CD4-positive, alpha-beta T cell treated with Interleukin-2 at 100 ng/mL for 4 hours (primary cell): ENCODE data around the gene PPP1R15B.

Experiments used
- DNase-seq: peaks from one replicate; pipeline ENCODE4 v3.0.0-alpha.2; 2020; ENCODE audit warnings: low spot score

PPP1R15B gene

DNA sequence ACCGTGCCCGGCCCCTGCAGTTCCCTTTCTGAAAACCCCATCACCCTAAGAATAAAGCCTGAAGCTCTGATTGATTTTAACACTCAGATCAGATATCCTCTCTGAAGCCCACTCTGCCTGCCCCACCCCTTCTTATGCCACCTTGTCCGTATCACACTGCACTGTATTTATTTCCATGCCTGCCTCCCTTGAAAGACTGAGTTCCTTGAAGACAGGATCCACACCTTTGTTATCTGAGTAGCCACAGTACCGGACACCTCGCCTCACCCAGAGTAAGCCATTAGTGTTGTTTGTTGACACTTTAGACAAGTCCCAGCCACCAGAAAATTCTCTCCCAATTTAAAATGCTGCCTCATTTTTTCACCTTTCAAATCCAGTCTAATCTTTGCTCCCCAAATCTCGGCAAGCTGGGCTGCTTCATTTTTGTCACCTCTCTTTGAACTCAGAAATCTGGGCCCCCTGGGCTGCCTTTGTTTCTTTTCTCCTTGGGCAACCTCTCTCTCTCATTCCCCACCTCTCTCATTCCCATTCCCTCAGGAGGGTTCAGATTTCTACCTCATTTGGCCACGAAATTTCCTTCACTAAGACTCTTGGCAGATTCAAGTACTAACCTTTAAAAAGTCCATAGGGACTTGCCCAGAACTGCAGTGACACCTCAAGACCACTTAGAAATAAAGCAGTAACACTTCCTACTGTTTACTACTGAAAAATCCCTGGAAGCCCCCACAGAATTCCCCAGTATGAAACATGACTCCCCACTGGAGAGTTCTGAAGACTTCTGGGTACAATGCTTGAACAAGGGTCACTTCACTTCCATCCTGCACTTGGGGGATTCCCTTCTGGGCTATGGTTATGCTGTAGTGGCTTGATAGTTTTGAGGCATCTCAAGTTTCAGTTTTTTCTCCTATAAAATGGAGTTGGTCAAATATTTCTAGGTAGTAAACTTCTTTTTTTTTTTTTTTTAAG is 8.7 kb upstream of the PPP1R15B start:
- no peak for DNase-seq

DNA sequence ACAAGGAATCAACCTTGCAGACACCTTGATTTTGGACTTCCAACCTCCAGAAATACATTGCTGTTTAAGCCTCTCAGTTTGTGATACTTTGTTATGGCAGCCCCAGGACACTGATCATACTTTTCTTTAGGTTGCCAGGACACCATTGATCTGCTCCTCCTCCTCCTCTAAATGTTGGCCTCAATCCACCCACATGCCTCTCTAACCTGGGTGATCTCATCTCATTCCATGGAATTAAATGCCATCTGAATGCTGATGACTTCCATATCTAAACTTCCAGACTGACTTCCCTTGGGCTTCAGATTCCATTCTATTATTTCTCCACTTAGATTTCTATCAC is 7.4 kb upstream of the PPP1R15B start:
- no peak for DNase-seq

DNA sequence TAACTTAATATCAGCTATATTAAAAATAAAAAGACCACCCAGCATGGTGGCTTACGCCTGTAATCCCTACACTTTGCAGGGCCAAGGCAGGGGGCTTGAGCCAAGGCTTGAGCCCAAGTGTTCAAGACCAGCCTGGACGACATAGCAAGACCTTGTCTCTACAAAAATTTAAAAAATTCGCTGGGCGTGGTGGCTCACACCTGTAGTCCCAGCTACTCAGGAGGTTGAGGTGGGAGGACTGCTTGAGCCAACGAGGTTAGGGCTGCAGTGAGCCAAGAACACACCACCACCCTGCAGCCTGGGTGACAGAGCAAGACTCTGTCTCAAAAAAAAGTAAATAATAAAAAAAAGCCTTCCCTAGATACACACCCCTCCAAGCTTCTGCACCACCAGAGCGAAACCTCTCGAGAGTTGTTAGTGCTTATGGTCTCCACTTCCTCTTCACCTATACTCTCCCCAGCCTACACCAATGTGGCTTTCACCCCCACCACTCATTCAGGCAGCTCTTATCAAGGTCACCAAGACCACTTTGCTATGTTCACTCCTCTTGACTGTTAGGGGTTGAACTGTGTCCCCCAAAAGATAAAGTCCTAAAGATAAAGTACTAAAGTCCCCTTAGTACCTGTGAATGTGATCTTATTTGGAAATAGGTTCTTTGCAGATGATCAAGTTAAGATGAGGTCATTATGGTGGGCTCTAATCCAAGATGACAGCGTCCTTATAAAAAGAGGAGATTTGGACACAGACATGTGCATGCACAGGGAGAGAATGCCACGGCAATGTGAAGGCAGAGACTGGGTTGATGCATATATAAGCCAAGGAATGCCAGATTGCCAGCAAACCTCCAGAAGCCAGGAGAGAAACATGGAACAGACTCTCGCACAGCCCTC is 6.8 kb upstream of the PPP1R15B start:
- no peak for DNase-seq

DNA sequence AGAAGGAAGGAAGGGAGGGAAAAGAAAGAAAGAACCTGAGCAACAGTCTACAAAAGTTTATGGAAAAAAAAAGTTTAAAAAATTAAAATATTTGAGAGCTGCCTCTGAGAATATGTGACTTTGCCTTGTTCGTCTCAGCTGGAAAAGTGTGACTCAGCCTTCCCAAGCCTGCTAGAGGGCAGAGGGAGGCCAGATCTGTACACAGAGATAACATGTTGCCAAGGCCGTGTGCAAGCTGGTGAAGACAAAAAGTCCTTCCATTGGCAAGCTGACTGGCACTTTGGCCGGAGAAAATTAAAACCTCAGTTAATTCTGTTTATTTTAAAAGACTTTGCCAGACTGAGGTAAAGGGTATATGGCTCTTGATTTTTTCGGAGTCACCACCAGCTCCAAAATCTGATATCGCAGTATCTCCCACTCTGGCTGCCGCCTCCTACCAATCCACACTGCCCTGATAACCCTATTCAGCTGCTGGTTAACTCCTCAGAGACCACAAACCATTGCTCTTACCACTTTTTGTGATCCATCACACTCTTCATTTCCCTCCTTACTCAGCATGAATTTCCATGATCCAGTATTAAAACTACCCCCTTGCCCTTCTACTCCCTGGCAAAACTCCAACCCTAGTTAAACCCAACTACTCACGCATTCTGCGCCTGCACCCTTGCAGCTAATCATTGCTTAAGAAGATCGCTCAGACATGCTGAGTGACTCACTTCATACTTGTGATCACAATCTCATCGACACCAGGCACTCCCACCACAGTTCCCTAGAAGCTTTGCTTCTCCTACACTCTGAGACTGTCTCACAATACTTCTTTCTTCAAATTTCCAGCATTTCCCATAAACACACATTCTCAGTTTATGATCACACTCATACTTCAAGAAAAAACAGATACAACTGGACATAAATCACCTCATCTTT is 5.7 kb upstream of the PPP1R15B start:
- peak; percentile 28 for DNase-seq

DNA sequence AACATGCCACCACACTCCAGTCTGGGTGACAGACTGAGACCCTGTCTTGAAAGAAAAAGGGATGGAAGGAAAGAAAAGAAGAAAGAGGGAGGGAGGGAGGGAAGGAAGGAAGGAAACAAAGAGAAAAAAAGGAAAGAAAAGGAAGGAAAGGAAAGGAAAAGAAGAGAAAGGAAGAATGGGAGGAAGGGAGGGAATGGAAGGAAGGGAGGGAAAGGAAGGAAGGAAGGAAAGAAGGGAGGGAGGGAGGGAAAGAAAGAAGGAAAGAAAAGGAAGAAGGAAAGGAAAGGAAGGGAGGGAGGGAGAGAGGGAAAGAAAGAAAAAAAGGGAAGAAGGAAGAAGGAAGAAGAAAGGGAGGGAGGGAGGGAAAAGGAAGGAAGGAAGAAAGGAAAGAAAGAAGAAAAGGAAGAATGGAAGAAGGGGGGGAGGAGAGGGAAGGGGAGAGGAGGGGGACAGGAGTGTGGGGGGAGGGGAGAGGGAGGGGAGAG is 5.0 kb upstream of the PPP1R15B start:
- no peak for DNase-seq

DNA sequence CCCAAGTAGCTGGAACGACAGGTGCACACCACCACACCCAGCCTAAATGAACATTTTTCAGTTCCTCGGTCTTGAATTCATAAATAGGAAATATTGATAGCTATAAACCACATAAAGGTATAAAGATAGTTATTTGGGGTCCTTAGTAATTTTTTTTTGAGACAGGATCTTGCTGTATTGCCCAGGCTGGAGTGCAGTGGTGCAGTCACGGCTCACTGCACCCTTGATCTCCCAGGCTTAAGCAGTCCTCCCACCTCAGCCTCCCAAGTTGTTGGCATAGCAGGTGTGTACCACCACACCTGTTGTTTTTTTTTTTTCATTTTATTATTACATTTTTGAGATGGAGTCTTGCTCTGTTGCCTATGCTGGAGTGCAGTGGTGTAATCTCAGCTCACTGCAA is 3.7 kb upstream of the PPP1R15B start:
- DNase-seq, result no peak

DNA sequence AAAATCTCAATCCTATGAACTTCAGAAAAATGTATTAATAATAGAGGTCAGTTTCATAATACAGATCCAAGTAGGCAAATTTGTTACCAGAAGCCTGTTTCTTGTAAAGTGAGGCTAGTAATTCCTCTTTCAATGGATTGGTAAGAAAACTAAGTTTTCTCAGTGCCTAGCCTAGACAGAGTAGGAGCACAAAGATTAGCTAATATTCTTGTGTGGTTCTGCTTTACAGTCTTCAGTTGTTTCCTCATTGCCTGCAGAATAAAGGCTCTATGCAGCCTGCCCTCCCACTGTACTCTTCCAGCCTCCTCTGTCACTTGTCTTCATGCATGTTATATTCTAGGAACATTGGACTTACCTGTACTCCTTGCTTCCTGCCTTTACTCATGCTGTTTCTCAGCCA is 2.4 kb upstream of the PPP1R15B start:
- no peak for DNase-seq

DNA sequence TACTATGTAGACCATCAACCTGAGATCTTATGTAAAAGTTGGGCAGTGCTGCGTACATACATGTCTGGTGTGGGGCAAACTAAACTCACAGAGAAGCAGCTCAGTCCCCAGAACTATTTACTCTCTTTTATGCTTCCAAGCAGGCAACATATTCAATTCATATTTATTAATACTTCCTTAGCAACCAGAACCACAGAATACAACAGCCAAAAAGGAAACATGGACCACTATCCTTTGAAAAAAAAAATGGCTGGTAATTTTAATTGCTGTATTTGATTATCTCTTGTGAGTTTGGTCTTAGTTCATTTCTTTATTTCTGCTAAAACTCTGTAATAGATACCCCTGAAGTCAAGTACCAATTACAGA is 1.5 kb upstream of the PPP1R15B start:
- no peak for DNase-seq

DNA sequence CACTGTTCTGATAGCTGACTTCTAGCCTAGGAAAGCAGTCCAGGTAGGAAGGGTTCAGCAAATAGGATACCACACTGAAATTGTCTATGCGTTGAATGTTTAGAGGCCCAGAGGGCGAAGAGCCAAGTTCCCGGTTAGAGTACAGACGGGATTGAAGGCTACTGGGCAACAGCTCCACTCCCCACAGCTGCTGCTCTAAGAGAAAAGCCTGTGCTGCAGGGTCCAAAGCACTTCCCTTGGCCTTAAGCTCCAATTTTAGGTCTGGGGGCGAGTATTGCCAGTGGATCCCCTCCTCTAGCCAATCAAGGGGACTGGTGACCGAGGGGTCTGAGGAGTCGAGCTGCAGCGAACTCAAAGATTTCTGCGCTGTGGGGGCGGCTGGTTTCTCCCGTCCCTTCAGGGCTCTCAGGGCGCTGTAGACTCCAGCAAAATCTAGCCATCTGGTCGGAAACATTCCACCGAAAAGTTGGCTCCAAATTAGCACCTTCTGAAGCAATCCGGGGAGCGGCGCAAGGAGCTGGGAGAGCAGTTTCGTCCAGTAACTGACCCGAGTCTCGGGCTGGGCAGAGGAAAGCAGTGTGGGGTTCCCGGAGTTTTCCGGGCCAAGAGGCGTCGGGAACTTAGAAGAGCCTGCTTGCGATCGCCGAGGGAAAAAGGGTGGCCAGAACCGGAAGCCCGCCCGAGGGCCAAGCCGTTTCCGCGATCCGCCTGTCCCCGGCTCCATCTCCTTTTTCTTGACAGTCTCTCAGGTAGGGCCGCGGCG is 748 bp downstream of the PPP1R15B start:
- peak; percentile 32 for DNase-seq

DNA sequence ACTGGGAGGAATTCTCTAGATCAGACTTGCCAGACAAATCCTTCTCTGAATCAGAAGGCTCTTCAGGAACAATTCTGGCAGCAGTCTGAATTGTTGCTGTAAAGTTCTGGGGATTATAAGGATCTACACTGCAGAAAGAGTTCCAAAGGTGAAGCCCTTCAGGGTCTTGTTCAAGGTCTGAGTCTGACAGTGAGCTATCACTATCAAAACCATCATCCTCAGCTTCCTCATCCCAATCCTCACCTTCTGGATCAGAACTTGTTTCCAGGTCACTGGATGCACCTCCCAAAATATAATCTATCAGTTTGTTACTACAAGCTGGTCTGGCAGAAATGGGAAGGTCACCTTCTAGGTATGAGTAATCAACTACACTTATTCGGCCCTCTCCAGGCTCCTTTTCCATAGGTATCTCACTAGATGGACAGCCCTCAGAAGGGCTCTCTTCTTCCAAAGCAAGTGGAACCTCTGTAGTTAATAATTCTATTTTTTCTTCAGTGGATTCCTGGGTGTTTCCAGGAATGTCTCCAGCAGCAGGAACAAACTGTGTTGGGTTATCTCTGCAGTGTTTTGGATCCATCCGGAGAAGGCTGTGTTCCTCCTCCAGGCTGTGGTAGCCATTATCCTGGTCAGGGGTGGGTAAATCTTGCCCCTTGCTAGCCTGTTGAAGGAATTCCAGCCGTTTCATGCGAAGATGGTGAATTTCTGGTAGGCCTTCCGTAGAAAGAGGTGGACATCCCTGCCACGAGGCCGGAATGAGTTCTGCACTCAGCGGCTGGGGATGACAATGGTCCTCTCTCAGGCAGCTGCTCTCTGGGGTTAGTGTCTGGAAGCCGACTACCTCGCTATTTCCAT is 1.6 kb downstream of the PPP1R15B start:
- no peak for DNase-seq

DNA sequence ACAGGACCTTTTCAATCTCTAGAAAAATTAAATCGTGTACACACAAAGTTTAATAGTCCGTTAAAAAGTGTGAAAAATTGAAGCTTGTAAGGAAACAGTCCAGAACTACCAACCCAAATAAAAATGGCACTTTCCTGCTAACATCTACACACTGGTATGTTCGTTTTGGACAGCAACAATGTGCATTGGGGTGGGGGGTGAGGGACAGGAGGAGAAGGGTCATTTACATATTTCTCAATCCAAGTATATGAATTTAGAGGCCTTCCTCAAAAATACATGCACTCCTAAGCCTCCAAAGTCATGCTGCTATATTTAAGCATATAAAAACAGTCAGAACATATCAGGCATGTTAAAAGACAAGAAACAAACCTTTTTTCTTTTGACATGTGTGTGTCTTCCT is 2.5 kb downstream of the PPP1R15B start:
- DNase-seq, result no peak

DNA sequence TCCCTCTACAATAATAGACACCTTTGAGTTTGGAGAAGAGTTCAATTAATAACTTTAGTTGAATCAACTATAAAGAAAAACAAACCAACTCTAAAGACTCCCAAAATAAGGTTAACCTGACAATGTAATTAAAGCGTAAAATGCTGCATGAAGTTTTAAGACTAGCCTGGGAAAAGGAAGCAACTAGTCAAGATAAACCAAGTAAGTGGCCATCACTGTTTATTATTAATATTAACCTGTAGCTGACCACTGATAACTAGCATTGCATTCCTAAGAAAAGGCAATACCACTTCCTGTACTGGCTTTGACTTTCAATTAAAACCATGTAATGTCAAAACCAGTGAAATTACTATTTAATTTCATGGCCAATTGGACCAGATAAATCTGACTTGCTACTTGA is 3.0 kb downstream of the PPP1R15B start:
- no peak for DNase-seq

DNA sequence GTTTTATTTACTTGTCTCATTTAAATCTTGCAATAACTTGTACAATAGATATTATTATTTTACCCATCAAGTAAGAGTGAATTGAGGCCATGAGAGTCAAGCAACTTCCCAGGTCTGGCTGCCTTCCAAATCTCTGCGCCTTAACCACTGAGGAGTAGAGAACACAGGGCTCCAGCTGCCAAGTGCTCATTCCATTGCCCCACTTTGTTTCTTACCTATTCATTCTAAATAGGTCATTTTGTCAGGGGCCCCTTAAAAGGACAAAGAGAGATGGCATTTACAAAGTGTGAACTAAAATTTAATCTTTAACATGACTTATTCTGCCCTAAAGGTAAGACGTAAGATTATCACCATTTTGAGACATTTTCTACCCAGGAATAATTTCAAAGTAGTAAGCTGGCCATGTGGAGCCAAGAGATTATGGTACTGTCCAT is 3.5 kb downstream of the PPP1R15B start:
- peak; percentile 34 for DNase-seq

DNA sequence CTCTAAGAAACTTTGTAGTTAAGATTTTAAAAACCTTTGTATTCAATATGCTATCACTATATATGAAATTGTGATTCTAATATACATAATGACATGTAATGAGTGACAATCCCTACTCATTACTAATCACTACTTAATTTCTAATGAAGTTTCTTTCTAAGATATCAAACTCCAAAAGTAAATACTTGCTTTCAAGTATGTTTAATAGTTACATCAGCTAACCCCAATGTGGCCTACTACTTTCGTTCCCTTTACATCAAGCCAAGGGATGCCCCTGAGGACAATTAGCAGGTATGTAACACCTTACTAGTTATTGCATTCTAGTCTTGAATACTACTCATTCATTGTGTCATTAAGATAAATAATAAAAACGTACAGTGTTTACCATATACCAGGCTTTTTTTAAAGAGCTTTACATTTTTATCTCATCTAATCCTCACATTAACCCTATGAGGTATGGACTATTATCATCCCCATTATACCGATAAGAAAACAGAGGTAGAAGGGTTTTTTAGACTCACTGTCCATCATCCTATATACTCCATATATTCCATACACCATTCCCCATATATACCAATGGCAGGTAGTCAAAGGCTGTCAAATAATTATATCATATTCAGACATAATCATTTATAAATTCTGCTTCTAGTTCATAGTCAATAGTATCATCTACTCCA is 4.2 kb downstream of the PPP1R15B start:
- DNase-seq, result no peak

DNA sequence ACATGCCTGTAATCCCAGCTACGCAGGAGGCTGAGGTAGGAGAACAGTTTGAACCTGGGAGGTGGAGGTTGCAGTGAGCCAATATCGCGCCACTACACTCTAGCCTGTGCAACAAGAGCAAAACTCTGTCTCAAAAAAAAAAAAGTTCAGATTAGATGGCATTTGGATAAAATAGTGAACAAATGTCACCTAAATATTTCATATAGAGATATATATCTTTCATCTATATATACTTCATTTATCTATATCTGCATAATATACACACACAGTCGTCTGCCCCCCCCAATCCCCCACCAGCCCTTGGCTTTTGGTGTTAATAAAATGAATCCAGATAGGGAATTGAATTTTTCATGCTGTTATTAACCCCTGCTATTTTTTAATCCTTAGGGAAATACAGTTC is 5.0 kb downstream of the PPP1R15B start:
- DNase-seq, result no peak

DNA sequence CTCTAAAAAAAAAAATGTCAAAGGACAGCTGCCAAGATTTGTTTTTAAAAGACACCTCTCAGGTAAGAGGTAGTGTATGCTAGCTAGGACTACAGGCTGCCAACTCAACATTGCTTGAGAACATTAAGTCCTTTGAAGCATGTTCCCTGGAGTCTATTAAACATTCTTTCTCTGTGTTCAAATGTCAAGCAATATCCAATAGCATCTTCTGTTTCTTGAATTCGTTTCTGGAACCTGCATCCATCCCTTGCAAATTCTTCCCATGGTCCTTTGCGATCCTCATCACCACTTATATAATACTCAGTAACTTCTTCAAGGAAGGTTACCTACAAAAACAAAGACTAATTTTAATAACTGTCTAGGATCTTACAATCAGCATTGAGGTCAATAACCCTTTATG is 5.6 kb downstream of the PPP1R15B start:
- DNase-seq, result no peak

DNA sequence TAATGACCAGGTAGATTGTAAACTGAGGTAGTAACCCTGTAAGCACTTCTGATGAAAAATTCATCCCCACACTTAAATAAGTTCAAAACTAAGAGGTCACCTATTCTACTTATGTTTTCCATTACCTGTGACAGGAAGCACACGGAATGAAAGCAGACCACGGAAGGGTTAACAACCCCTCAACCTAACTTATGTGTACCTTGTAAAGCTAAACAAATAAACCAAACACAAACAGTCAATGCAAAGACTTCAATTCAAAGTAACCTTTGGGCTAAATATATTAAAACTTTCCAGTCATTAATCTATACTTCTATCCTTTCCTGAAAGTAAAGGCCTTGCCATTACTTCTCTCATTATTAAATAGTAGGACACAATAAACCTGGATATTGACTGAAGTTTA is 7.0 kb downstream of the PPP1R15B start:
- no peak for DNase-seq

DNA sequence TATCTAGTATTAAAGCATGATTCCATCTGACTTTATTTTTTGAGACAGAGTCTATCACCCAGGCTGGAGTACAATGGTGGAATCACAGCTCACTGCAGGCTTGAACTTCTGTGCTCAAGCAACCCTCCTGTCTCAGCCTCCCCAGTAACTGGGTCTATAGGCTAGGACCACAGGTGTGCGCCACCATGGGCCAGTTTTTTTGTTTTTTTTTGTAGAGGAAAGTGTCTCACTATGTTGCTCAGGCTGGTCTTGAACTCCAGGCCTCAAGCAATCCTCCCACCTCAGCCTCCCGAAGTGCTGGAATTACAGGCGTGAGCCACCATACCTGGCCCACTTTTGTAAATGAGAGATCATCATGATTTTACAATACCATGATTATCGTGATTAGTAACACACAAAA is 9.2 kb downstream of the PPP1R15B start:
- no peak for DNase-seq

DNA sequence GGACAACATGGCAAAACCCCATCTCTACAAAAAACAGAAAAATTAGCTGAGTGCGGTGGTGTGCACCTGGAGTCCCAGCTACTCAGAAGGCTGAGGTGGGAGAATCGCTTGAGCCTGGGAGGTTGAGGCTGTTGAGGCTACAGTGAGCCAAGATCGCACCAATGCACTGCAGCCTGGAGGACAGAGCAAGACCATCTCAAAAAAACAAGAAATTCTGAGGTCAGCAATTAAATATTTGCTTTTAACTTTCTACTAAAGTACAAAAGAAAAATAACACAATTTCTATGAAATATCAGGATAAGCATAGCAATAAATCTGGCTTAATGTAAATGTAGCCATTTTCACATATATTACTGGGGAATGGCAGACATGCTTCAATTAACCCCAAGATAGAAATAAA is 9.9 kb downstream of the PPP1R15B start:
- no peak for DNase-seq
